Kasumi-1 (cell line): ENCODE results near the gene MPPED2.

Experiments used
- DNase-seq, 2 experiments: peaks; one replicate each; lab custom pipeline; 2025; lab: John Stamatoyannopoulos, UW

MPPED2 gene

DNA sequence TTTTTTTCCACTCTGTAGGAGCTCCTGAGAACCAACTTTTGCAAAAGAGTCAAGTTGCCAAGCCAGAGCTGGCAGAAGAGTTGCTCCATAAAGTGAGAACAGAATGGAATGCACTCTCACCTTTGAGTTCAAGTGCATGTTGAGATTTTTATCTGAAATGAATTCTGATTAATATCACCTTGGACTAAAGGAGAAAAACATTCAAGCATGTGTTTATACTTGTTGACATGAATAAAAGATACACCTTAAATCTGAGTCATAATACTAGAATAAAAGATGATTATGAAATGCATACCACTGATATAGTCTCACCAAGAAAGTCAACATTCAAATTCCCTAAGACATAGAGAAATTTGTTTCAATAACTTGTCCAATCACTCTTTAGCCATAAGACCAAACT, 225.4 kb downstream of the MPPED2 start:
- DNase-seq, result no peak
